ENCODE data around the gene FOXP1.

Gene FOXP1

GRCh38 chr3:71441925-71442651, 141.4 kb downstream of the FOXP1 start:
- Histone ChIP-seq H3K36me3 (replicated peaks; ENCODE audit: low read depth, low read length) (no peaks in the 10 kb centered on the region), H3K79me2 (ENCODE audit: low read length) (no peaks in the 10 kb centered on the region), H4K20me1 (ENCODE audit: insufficient read depth, low read length) (no peaks in the 10 kb centered on the region), H3K27ac (ENCODE audit: low read length) (no peak overlapping the region), H3K9me3 (ENCODE audit: insufficient read depth, low read length) (no peaks in the 10 kb centered on the region; the same call in 1 of the 2 replicates), H3K4me2 (ENCODE audit: low read length) (no peak overlapping the region), H3K27me3 (ENCODE audit: low read depth, low read length) (peaks cover 21% of the 10 kb centered on the region), H3K4me3 (ENCODE audit: low read length) (no peak overlapping the region), H3K4me1 (ENCODE audit: low read length) (peaks cover 15% of the 10 kb centered on the region), H2AFZ (ENCODE audit: low read depth, low read length) (no peak overlapping the region), H3K9ac (ENCODE audit: low read length) (no peak overlapping the region)
- TF ChIP-seq EZH2phosphoT487 (IDR thresholded peaks at IDR 0.05; ENCODE audit: low read depth) (no peak), CTCF (IDR thresholded peaks at IDR 0.05; ENCODE audit: low read depth, low read length) (no peak)

GRCh38 chr3:71441217-71441924, 142.2 kb downstream of the FOXP1 start:
- Histone ChIP-seq H3K27ac (ENCODE audit: low read length) (no peak overlapping the region), H3K27me3 (ENCODE audit: low read depth, low read length) (peaks cover 27% of the 10 kb centered on the region), H3K79me2 (ENCODE audit: low read length) (no peaks in the 10 kb centered on the region), H3K36me3 (replicated peaks; ENCODE audit: low read depth, low read length) (no peaks in the 10 kb centered on the region), H3K4me2 (ENCODE audit: low read length) (no peak overlapping the region), H3K4me3 (ENCODE audit: low read length) (no peak overlapping the region), H3K9me3 (ENCODE audit: insufficient read depth, low read length) (no peaks in the 10 kb centered on the region; the same call in 1 of the 2 replicates), H2AFZ (ENCODE audit: low read depth, low read length) (no peak overlapping the region), H3K4me1 (ENCODE audit: low read length) (peaks cover 15% of the 10 kb centered on the region), H3K9ac (ENCODE audit: low read length) (no peak overlapping the region), H4K20me1 (ENCODE audit: insufficient read depth, low read length) (no peaks in the 10 kb centered on the region)
- TF ChIP-seq EZH2phosphoT487 (IDR thresholded peaks at IDR 0.05; ENCODE audit: low read depth) (no peak), CTCF (IDR thresholded peaks at IDR 0.05; ENCODE audit: low read depth, low read length) (no peak)

GRCh38 chr3:71438904-71439303, 144.6 kb downstream of the FOXP1 start:
- H3K4me1 ChIP-seq (ENCODE audit: low read length), result peaks cover 7% of the 10 kb centered on the region
- TF ChIP-seq EZH2phosphoT487 (IDR thresholded peaks at IDR 0.05; ENCODE audit: low read depth) (no peak), CTCF (IDR thresholded peaks at IDR 0.05; ENCODE audit: low read depth, low read length) (no peak)
- no peak overlapping the region for H3K27ac ChIP-seq (ENCODE audit: low read length)
- no peaks in the 10 kb centered on the region; the same call in 1 of the 2 replicates for H3K9me3 ChIP-seq (ENCODE audit: insufficient read depth, low read length)
- H3K36me3 ChIP-seq (replicated peaks; ENCODE audit: low read depth, low read length), result no peaks in the 10 kb centered on the region
- H3K4me3 ChIP-seq (ENCODE audit: low read length), result no peak overlapping the region
- H4K20me1 ChIP-seq (ENCODE audit: insufficient read depth, low read length), result no peaks in the 10 kb centered on the region
- H2AFZ ChIP-seq (ENCODE audit: low read depth, low read length), result no peak overlapping the region
- H3K79me2 ChIP-seq (ENCODE audit: low read length), result no peaks in the 10 kb centered on the region
- peaks cover 33% of the 10 kb centered on the region for H3K27me3 ChIP-seq (ENCODE audit: low read depth, low read length)
- no peak overlapping the region for H3K4me2 ChIP-seq (ENCODE audit: low read length)
- H3K9ac ChIP-seq (ENCODE audit: low read length), result no peak overlapping the region

- H3K79me2 ChIP-seq (ENCODE audit: low read length), result no peaks in the 10 kb centered on the region
- no peaks in the 10 kb centered on the region for H3K36me3 ChIP-seq (replicated peaks; ENCODE audit: low read depth, low read length)
- H3K9ac ChIP-seq (ENCODE audit: low read length), result no peak overlapping the region
- no peak overlapping the region for H2AFZ ChIP-seq (ENCODE audit: low read depth, low read length)
- no peaks in the 10 kb centered on the region; the same call in 1 of the 2 replicates for H3K9me3 ChIP-seq (ENCODE audit: insufficient read depth, low read length)
- no peaks in the 10 kb centered on the region for H3K4me1 ChIP-seq (ENCODE audit: low read length)
- no peak overlapping the region for H3K4me3 ChIP-seq (ENCODE audit: low read length)
- H3K27ac ChIP-seq (ENCODE audit: low read length), result no peak overlapping the region
- no peak for TF ChIP-seq EZH2phosphoT487 (IDR thresholded peaks at IDR 0.05; ENCODE audit: low read depth)
- no peak for TF ChIP-seq CTCF (IDR thresholded peaks at IDR 0.05; ENCODE audit: low read depth, low read length)
- no peaks in the 10 kb centered on the region for H4K20me1 ChIP-seq (ENCODE audit: insufficient read depth, low read length)
- peaks cover 39% of the 10 kb centered on the region for H3K27me3 ChIP-seq (ENCODE audit: low read depth, low read length)
- no peak overlapping the region for H3K4me2 ChIP-seq (ENCODE audit: low read length)
Observed at GRCh38 chr3:71438071-71438685, 145.3 kb downstream of the FOXP1 start.

All from OCI-LY3 (cell line).